ENCODE data around the gene PLA2G1B. TPM values are rescaled to one million over a fixed set of nuclear protein-coding genes. Genes with fewer than 3 reads are reported as not detected.
"Not testable (repeated sequence)": the region's sequence is repeated elsewhere in the genome, so short reads cannot be mapped to it uniquely, and the experiment has no call there.

Gene PLA2G1B
- total RNA-seq, 1 donor from 2014 or later, result 0.60 TPM

DNA sequence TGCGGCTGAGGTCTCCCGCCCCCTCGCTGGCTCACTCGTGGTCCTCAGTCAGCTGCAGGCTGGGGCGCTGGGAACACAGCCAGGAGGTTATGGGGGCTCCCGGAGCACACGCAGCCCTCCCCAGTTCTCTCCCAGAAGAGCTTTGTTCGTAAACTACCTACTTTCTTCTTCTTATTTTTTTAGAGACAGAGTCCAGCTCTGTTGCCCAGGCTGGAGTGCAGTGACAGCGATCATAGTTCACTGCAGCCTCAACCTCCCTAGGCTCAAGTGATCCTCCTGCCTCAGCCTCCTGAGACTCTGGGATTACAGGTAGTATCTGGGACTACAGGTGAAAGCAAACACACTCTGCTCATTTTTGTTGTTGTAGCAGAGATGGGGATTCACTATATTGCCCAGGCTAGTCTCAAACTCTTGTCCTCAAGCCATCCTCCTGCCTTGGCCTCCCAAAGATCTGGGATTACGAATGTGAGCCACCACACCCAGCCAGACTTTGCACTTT, 15.5 kb upstream of the PLA2G1B start:
- no peaks in the 10 kb centered on the region for H3K4me1 Mint-ChIP-seq (ENCODE audit: low read depth)
- TF ChIP-seq, protein P1, sequence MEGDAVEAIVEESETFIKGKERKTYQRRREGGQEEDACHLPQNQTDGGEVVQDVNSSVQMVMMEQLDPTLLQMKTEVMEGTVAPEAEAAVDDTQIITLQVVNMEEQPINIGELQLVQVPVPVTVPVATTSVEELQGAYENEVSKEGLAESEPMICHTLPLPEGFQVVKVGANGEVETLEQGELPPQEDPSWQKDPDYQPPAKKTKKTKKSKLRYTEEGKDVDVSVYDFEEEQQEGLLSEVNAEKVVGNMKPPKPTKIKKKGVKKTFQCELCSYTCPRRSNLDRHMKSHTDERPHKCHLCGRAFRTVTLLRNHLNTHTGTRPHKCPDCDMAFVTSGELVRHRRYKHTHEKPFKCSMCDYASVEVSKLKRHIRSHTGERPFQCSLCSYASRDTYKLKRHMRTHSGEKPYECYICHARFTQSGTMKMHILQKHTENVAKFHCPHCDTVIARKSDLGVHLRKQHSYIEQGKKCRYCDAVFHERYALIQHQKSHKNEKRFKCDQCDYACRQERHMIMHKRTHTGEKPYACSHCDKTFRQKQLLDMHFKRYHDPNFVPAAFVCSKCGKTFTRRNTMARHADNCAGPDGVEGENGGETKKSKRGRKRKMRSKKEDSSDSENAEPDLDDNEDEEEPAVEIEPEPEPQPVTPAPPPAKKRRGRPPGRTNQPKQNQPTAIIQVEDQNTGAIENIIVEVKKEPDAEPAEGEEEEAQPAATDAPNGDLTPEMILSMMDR (IDR thresholded peaks at IDR 0.05; ENCODE audit: unreplicated experiment), result no peak
- H3K27ac Mint-ChIP-seq, result peak overlapping the region; percentile 45
- no peak overlapping the region for H3K4me3 Mint-ChIP-seq (ENCODE audit: low read depth)
- DNase-seq (ENCODE audit: low spot score, unreplicated experiment), result no peak
- H3K9me3 Mint-ChIP-seq (ENCODE audit: low read depth), result peaks cover 5% of the 10 kb centered on the region
- peaks cover 14% of the 10 kb centered on the region for H3K36me3 Mint-ChIP-seq (ENCODE audit: insufficient read depth)
- no peaks in the 10 kb centered on the region for H3K27me3 Mint-ChIP-seq

DNA sequence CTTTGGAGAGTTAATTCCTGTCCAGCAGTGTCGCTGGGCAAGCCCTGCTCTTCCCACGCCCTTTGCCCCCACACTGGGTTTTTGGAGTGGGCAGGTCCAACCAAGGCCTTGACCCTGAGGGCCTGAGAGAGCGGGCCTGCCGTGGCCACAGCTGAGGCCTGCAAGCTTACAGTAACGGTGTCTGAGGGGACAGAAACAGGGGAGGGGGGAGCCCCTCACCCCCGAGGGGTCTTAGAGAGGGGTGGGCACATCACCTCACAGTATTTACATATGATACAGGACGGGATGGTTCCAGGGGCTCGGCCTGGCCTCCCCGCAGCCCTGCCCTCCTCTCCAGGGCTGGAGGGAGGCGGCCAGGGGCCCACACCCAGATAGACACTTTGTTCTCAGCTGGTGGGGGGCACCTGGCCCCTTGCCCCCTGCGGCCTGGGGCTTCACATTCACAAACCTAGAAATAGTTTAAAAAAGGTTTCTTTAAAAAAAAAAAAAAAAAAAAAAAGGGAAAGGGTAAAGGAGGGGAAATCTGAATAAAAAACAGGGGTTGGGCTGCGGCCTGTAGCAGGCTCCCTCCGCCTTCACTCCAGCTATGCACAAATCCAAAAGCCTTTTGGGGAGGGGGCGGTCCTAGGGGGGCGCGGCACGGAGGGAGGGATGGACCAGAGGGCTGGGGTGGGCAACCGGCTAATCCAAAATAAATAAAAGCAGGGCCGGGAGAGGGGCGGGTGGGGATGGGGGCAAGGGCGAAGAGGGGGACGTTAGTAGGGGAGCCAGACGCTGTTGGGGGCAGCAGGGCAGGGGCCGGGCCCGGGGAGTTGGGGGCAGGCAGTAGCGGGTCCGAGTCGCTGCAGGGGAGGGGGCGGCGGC, 14.8 kb upstream of the PLA2G1B start:
- Mint-ChIP-seq H3K36me3 (ENCODE audit: insufficient read depth) (peaks cover 20% of the 10 kb centered on the region), H3K4me3 (ENCODE audit: low read depth) (no peak overlapping the region), H3K27ac (no peak overlapping the region), H3K4me1 (ENCODE audit: low read depth) (no peaks in the 10 kb centered on the region), H3K9me3 (ENCODE audit: low read depth) (peaks cover 12% of the 10 kb centered on the region), H3K27me3 (no peaks in the 10 kb centered on the region)
- TF ChIP-seq, protein P1 (IDR thresholded peaks at IDR 0.05; ENCODE audit: unreplicated experiment), result no peak
- no peak for DNase-seq (ENCODE audit: low spot score, unreplicated experiment)

DNA sequence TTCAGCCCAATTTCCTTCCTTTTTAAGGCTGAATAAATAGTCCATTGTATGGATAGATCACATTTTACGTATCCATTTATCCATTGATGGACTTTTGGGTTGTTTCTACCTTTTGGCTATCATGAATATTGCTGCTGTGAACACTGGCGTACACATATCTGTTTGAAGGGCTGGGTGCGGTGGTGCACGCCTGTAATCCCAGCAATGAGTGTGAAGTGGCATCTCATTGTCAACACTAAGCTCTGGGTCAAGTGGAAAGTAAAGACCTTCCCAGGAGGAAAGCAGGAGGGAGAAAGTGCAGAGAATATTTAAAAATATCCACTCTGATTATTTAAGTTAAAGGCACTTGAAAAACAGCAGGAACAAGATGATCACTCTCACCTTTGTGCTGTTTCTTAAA, 11.7 kb upstream of the PLA2G1B start:
- no peak for DNase-seq (ENCODE audit: low spot score, unreplicated experiment)
- peaks cover 14% of the 10 kb centered on the region for H3K36me3 Mint-ChIP-seq (ENCODE audit: insufficient read depth)
- H3K9me3 Mint-ChIP-seq (ENCODE audit: low read depth), result peaks cover 24% of the 10 kb centered on the region
- no peak overlapping the region for H3K27ac Mint-ChIP-seq
- no peaks in the 10 kb centered on the region for H3K27me3 Mint-ChIP-seq
- H3K4me1 Mint-ChIP-seq (ENCODE audit: low read depth), result no peaks in the 10 kb centered on the region
- TF ChIP-seq, protein P1 (IDR thresholded peaks at IDR 0.05; ENCODE audit: unreplicated experiment), result no peak
- H3K4me3 Mint-ChIP-seq (ENCODE audit: low read depth), result no peak overlapping the region

DNA sequence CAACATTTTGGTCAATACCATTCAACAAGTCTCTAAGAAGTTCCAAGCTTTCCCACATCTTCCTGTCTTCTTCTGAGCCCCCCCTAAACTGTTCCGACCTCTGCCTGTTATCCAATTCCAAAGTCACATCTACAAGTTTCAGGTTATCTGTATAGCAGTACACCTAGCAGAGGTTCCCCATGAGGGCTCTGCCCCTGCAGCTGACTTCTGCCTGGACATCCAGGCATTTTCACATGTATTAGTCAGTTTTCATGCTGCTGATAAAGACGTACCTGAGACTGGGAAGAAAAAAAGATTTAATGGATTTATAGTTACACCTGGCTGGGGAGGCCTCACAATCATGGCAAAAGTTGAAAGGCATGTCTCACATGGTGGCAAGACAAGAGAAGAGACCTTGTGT, 10.2 kb upstream of the PLA2G1B start:
- Mint-ChIP-seq H3K36me3 (ENCODE audit: insufficient read depth) (peaks cover 8% of the 10 kb centered on the region), H3K4me3 (ENCODE audit: low read depth) (no peak overlapping the region), H3K4me1 (ENCODE audit: low read depth) (no peaks in the 10 kb centered on the region), H3K27me3 (no peaks in the 10 kb centered on the region), H3K9me3 (ENCODE audit: low read depth) (peaks cover 24% of the 10 kb centered on the region), H3K27ac (no peak overlapping the region)
- TF ChIP-seq, protein P1 (IDR thresholded peaks at IDR 0.05; ENCODE audit: unreplicated experiment), result no peak
- DNase-seq (ENCODE audit: low spot score, unreplicated experiment), result no peak

DNA sequence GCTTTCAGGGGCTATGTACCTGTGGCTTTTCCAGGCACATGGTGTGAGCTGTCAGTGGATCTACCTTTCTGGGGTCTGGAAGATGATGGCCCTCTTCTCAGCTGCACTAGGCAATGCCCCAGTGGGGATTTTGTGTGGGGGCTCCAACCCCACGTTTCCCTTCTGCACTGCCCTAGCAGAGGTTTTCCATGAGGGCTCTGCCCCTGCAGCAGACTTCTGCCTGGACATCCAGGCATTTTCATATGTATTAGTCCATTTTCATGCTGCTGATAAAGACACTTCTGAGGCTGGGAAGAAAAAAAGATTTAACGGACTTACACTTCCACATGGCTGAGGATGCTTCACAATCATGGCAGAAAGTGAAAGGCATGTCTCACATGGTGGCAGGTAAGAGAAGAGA, 8.8 kb upstream of the PLA2G1B start:
- not testable (repeated sequence) for H3K4me3 Mint-ChIP-seq (ENCODE audit: low read depth); H3K36me3 Mint-ChIP-seq (ENCODE audit: insufficient read depth); H3K27ac Mint-ChIP-seq; DNase-seq (ENCODE audit: low spot score, unreplicated experiment); H3K4me1 Mint-ChIP-seq (ENCODE audit: low read depth); H3K27me3 Mint-ChIP-seq
- H3K9me3 Mint-ChIP-seq (ENCODE audit: low read depth), result peaks cover 24% of the 10 kb centered on the region

DNA sequence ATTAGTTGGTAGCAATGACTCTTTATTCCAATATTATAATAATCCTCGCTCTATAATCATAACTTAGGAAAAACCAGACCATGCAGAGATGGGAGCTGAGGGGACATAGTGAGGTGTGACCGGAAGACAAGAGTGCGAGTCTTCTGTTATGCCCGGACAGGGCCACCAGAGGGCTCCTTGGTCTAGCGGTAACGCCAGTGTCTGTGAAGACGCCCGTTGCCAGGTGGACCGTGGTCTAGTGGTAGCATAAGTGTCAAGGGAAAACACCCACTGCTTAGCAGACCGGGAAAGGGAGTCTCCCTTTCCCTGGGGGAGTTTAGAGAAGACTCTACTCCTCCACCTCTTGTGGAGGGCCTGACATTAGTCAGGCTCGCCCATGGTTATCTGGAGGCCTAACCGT, 7.9 kb upstream of the PLA2G1B start:
- not testable (repeated sequence) for H3K36me3 Mint-ChIP-seq (ENCODE audit: insufficient read depth); H3K4me3 Mint-ChIP-seq (ENCODE audit: low read depth); H3K4me1 Mint-ChIP-seq (ENCODE audit: low read depth); H3K27ac Mint-ChIP-seq; H3K27me3 Mint-ChIP-seq
- DNase-seq (ENCODE audit: low spot score, unreplicated experiment), result peak; percentile 37
- H3K9me3 Mint-ChIP-seq (ENCODE audit: low read depth), result peaks cover 24% of the 10 kb centered on the region
- TF ChIP-seq, protein P1 (IDR thresholded peaks at IDR 0.05; ENCODE audit: unreplicated experiment), result peak; percentile 67
